DND-41 (cell line): ENCODE data around the gene TRIM69.
A peak's percentile ranks its signal among the peaks of the same experiment; 100 is the strongest.
"Not testable (repeated sequence)": the region's sequence is repeated elsewhere in the genome, so short reads cannot be mapped to it uniquely, and the experiment has no call there.

Experiments used
- ATAC-seq: fragments of 200-7000 bp; cut with Tn5 transposase; 3 replicates; pipeline ENCODE4 v1.9.1; 2021; ENCODE audit warnings: low read depth; ENCODE audit not compliant: insufficient read depth
- DNase-seq: peaks from one replicate; pipeline ENCODE4 v3.0.0-alpha.2; 2020
- H2AFZ ChIP-seq: 2 replicates; pipeline ENCODE4 v1.6.0; 2012; ENCODE audit warnings: low read depth, low read length
- H3K27ac ChIP-seq: 2 replicates; pipeline ENCODE4 v1.5.1; 2012; ENCODE audit warnings: low read length, inconsistent platforms
- H3K27me3 ChIP-seq: fragments of 200-600 bp; sonication (generic); 2 replicates; pipeline ENCODE4 v1.6.0; 2012; ENCODE audit warnings: low read length, mild to moderate bottlenecking, inconsistent platforms; ENCODE audit not compliant: insufficient read depth, poor library complexity
- H3K36me3 ChIP-seq: 2 replicates; pipeline ENCODE4 v1.5.1; 2012; ENCODE audit warnings: low read length, inconsistent platforms; ENCODE audit not compliant: insufficient read depth
- H3K4me1 ChIP-seq: 2 replicates; pipeline ENCODE4 v1.5.1; 2012; ENCODE audit warnings: mild to moderate bottlenecking, low read length; ENCODE audit not compliant: insufficient read depth
- H3K4me2 ChIP-seq: 2 replicates; pipeline ENCODE4 v1.6.0; 2012; ENCODE audit warnings: mild to moderate bottlenecking, moderate library complexity, low read length, inconsistent platforms; ENCODE audit not compliant: insufficient read depth
- H3K4me3 ChIP-seq, 2 experiments: fragments of 200-600 bp in 1 of 2; shearing (Covaris generic) in 1 of 2; 2 replicates each; pipeline ENCODE4 v1.5.1; 2012 to 2016; ENCODE audit warnings: inconsistent platforms in 2 of 2, low read length in 2 of 2, mild to moderate bottlenecking in 2 of 2, low read depth in 1 of 2, moderate library complexity in 1 of 2
- H3K79me2 ChIP-seq: 2 replicates; pipeline ENCODE4 v1.6.0; 2012; ENCODE audit warnings: low read length, inconsistent platforms; ENCODE audit not compliant: insufficient read depth
- H3K9ac ChIP-seq: 2 replicates; pipeline ENCODE4 v1.6.0; 2012; ENCODE audit warnings: low read depth, mild to moderate bottlenecking, inconsistent platforms, low read length, moderate library complexity
- H3K9me3 ChIP-seq: 2 replicates; pipeline ENCODE4 v1.5.1; 2012; ENCODE audit warnings: low read length, moderate library complexity, mild to moderate bottlenecking, inconsistent platforms; ENCODE audit not compliant: insufficient read depth, severe bottlenecking
- H4K20me1 ChIP-seq: 2 replicates; pipeline ENCODE4 v1.6.0; 2012; ENCODE audit warnings: low read length; ENCODE audit not compliant: insufficient read depth
- CTCF ChIP-seq: IDR thresholded peaks from 2 replicates; pipeline ENCODE4 v1.5.1; 2012; ENCODE audit warnings: borderline replicate concordance, low read length, moderate library complexity, mild to moderate bottlenecking; ENCODE audit not compliant: poor library complexity, severe bottlenecking; ENCODE audit errors: extremely low read depth
- EZH2 ChIP-seq: IDR thresholded peaks from 3 replicates; pipeline ENCODE4 v1.6.1; 2012; ENCODE audit warnings: borderline replicate concordance, low read depth, mild to moderate bottlenecking, moderate library complexity, low read length, inconsistent platforms; ENCODE audit not compliant: severe bottlenecking

Gene TRIM69

DNA sequence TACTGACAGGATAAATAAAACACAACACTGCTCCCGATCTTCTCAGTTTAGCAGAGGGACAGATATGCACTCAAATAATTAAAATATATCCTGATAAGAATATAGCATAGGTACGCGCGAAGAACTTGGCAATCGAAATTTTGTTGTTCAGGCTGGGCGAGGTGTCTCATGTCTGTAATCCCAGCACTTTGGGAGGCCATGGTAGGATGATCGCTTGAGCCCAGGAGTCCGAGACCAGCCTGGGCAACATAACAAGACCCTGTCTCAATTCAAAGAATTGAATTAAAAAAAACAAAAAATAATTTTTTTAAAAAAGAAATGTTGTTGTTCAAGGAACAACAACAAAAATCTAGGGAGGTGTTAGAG, 17.4 kb upstream of the TRIM69 start:
- TF ChIP-seq EZH2 = no peak
- TF ChIP-seq CTCF = no peak
- H3K27ac ChIP-seq = peak overlapping the region; percentile 33
- H3K9ac ChIP-seq = no peak overlapping the region
- no peak overlapping the region for H2AFZ ChIP-seq
- no peaks in the 10 kb centered on the region for H3K9me3 ChIP-seq
- no peak overlapping the region for H3K4me3 ChIP-seq
- no peak for DNase-seq
- no peaks in the 10 kb centered on the region for H3K27me3 ChIP-seq
- no peak for ATAC-seq
- peaks cover 51% of the 10 kb centered on the region for H3K36me3 ChIP-seq
- H4K20me1 ChIP-seq = peaks cover 33% of the 10 kb centered on the region
- H3K79me2 ChIP-seq = peaks cover 29% of the 10 kb centered on the region
- no peak overlapping the region for H3K4me2 ChIP-seq
- peaks cover 32% of the 10 kb centered on the region for H3K4me1 ChIP-seq

- peak; percentile 36 for DNase-seq
- peaks cover 32% of the 10 kb centered on the region for H3K4me1 ChIP-seq
- no peak overlapping the region for H3K4me3 ChIP-seq
- peak; percentile 66 for ATAC-seq
- H3K36me3 ChIP-seq = peaks cover 45% of the 10 kb centered on the region
- H3K9ac ChIP-seq = no peak overlapping the region
- H2AFZ ChIP-seq = no peak overlapping the region
- H4K20me1 ChIP-seq = peaks cover 27% of the 10 kb centered on the region
- no peak overlapping the region for H3K4me2 ChIP-seq
- no peaks in the 10 kb centered on the region for H3K9me3 ChIP-seq
- no peaks in the 10 kb centered on the region for H3K27me3 ChIP-seq
- TF ChIP-seq EZH2 (no peak), CTCF (no peak)
- H3K79me2 ChIP-seq = peaks cover 24% of the 10 kb centered on the region
- H3K27ac ChIP-seq = peak overlapping the region; percentile 33
These were observed 16.9 kb upstream of the TRIM69 start for GRCh38 chr15:44719293-44719999.

GRCh38 chr15:44720000-44720435, 16.3 kb upstream of the TRIM69 start:
- not testable (repeated sequence) for H3K27ac ChIP-seq, H3K9me3 ChIP-seq, H3K9ac ChIP-seq

GRCh38 chr15:44720460-44721176, 15.7 kb upstream of the TRIM69 start:
- DNase-seq (no peak), ATAC-seq (peak; percentile 13; the same call in 2 of the 3 replicates)
- Histone ChIP-seq H3K36me3 (peaks cover 34% of the 10 kb centered on the region), H3K4me3 (no peak overlapping the region), H4K20me1 (peaks cover 15% of the 10 kb centered on the region), H3K27ac (no peak overlapping the region), H2AFZ (no peak overlapping the region), H3K4me2 (no peak overlapping the region), H3K79me2 (peaks cover 15% of the 10 kb centered on the region), H3K9me3 (no peaks in the 10 kb centered on the region), H3K27me3 (no peaks in the 10 kb centered on the region), H3K4me1 (peaks cover 31% of the 10 kb centered on the region), H3K9ac (no peak overlapping the region)
- TF ChIP-seq CTCF (no peak), EZH2 (no peak)

More at GRCh38 chr15:44720000-44720435, 16.3 kb upstream of the TRIM69 start:
- H3K4me2 ChIP-seq, H3K27me3 ChIP-seq, DNase-seq, H2AFZ ChIP-seq, H3K4me3 ChIP-seq: not testable (repeated sequence)
- peaks cover 18% of the 10 kb centered on the region for H3K79me2 ChIP-seq
- peak; percentile 44; the same call in 2 of the 3 replicates for ATAC-seq
- peaks cover 40% of the 10 kb centered on the region for H3K36me3 ChIP-seq
- H3K4me1 ChIP-seq = peaks cover 32% of the 10 kb centered on the region
- H4K20me1 ChIP-seq = peaks cover 21% of the 10 kb centered on the region
